WTC11 (cell line): ENCODE data around the gene ATG2B. TPM values are rescaled to one million over a fixed set of nuclear protein-coding genes. Genes with fewer than 3 reads are reported as not detected.

Experiments used
- ATAC-seq: fragments of 200-7000 bp; cut with Tn5 transposase; 2 replicates; pipeline ENCODE4 v1.10.0; 2021; ENCODE audit warnings: mild to moderate bottlenecking, moderate library complexity
- CTCF ChIA-PET: fragments of 300-600 bp; sonication (Branson Sonifier 250); formaldehyde crosslinking; loops from one replicate; lab custom pipeline; 2021; ENCODE audit warnings: antibody characterized with exemption; lab: Charles Lee
- POLR2A ChIA-PET: fragments of 350-600 bp; sonication (Branson Sonifier 250); formaldehyde crosslinking; loops from one replicate; lab custom pipeline; 2021; ENCODE audit warnings: antibody characterized with exemption; lab: Charles Lee
- DNase-seq: peaks from one replicate; pipeline ENCODE4 v3.0.0; 2021; ENCODE audit warnings: low spot score
- H3K27ac Mint-ChIP-seq: 2 replicates; pipeline ENCODE4 v1.8.0; 2021; ENCODE audit warnings: mixed read lengths
- H3K27me3 Mint-ChIP-seq: 2 replicates; pipeline ENCODE4 v1.8.0; 2021; ENCODE audit warnings: low read depth, mild to moderate bottlenecking, moderate library complexity, mixed read lengths
- H3K36me3 Mint-ChIP-seq: 2 replicates; pipeline ENCODE4 v1.8.0; 2021; ENCODE audit warnings: mixed read lengths
- H3K4me1 Mint-ChIP-seq: 2 replicates; pipeline ENCODE4 v1.8.0; 2022; ENCODE audit warnings: mixed read lengths
- H3K4me3 Mint-ChIP-seq: 2 replicates; pipeline ENCODE4 v1.8.0; 2021; ENCODE audit warnings: mild to moderate bottlenecking, moderate library complexity, mixed read lengths
- H3K9me3 Mint-ChIP-seq: 2 replicates; pipeline ENCODE4 v1.8.0; 2021; ENCODE audit warnings: mixed read lengths
- AFF4 ChIP-seq: sonication (generic); formaldehyde crosslinking; IDR thresholded peaks from 2 replicates; pipeline ENCODE4 v1.8.1; 2023; ENCODE audit warnings: mild to moderate bottlenecking, missing genetic modification reagents, borderline replicate concordance
- ATF3 ChIP-seq: sonication (generic); formaldehyde crosslinking; conservative IDR thresholded peaks from 2 replicates; pipeline ENCODE4 v1.8.1; 2022; ENCODE audit warnings: mild to moderate bottlenecking, missing genetic modification reagents
- CDX4 ChIP-seq: fragments of 250-450 bp; sonication (Bioruptor Pico); IDR thresholded peaks from 2 replicates; pipeline ENCODE4 v1.9.0; 2021; ENCODE audit warnings: moderate library complexity, mild to moderate bottlenecking, inconsistent platforms, borderline replicate concordance
- CREM ChIP-seq: sonication (generic); formaldehyde crosslinking; IDR thresholded peaks from 2 replicates; pipeline ENCODE4 v1.8.1; 2022; ENCODE audit warnings: mild to moderate bottlenecking, missing genetic modification reagents, moderate library complexity
- ESRRA ChIP-seq: sonication (generic); formaldehyde crosslinking; IDR thresholded peaks from 2 replicates; pipeline ENCODE4 v1.8.1; 2022; ENCODE audit warnings: mild to moderate bottlenecking, missing genetic modification reagents, borderline replicate concordance
- FOXK1 ChIP-seq: sonication (generic); formaldehyde crosslinking; IDR thresholded peaks from 2 replicates; pipeline ENCODE4 v1.8.0; 2022; ENCODE audit warnings: mild to moderate bottlenecking, moderate library complexity, missing genetic modification reagents
- FOXP1 ChIP-seq: sonication (generic); formaldehyde crosslinking; IDR thresholded peaks from 2 replicates; pipeline ENCODE4 v1.8.0; 2022; ENCODE audit warnings: missing genetic modification reagents, mild to moderate bottlenecking, moderate library complexity, borderline replicate concordance
- FOXP4 ChIP-seq: sonication (generic); formaldehyde crosslinking; IDR thresholded peaks from 2 replicates; pipeline ENCODE4 v1.8.0; 2022; ENCODE audit warnings: mild to moderate bottlenecking, missing genetic modification reagents
- GRHL2 ChIP-seq: fragments of 250-450 bp; sonication (Bioruptor Pico); IDR thresholded peaks from 2 replicates; pipeline ENCODE4 v1.8.0; 2022; ENCODE audit warnings: mild to moderate bottlenecking, moderate library complexity; ENCODE audit not compliant: insufficient replicate concordance, severe bottlenecking
- TEAD4 ChIP-seq: sonication (generic); formaldehyde crosslinking; IDR thresholded peaks from 2 replicates; pipeline ENCODE4 v1.8.0; 2022; ENCODE audit warnings: mild to moderate bottlenecking, missing genetic modification reagents
- USF1 ChIP-seq: sonication (generic); formaldehyde crosslinking; IDR thresholded peaks from 2 replicates; pipeline ENCODE4 v1.8.0; 2022; ENCODE audit warnings: mild to moderate bottlenecking, missing genetic modification reagents
- USF2 ChIP-seq: sonication (generic); formaldehyde crosslinking; IDR thresholded peaks from 2 replicates; pipeline ENCODE4 v1.8.1; 2023; ENCODE audit warnings: mild to moderate bottlenecking, missing genetic modification reagents, moderate library complexity
- ZBTB43 ChIP-seq: sonication (generic); formaldehyde crosslinking; IDR thresholded peaks from 2 replicates; pipeline ENCODE4 v1.8.1; 2023; ENCODE audit warnings: mild to moderate bottlenecking, missing genetic modification reagents
- ZNF396 ChIP-seq: fragments of 250-450 bp; sonication (Bioruptor Pico); IDR thresholded peaks from 2 replicates; pipeline ENCODE4 v1.8.0; 2021; ENCODE audit warnings: mild to moderate bottlenecking, moderate library complexity, borderline replicate concordance
- ZNF532 ChIP-seq: fragments of 250-450 bp; sonication (Bioruptor Pico); IDR thresholded peaks from 2 replicates; pipeline ENCODE4 v1.9.0; 2021; ENCODE audit warnings: mild to moderate bottlenecking, borderline replicate concordance
- total RNA-seq: library from RNA; stranded (reverse); gene quantifications from 3 replicates; pipeline ENCODE4 v1.2.3, GENCODE V29; 2021

Gene ATG2B
- total RNA-seq, 1 experiment from 2014 or later: 10.3 TPM

GRCh38 chr14:96247031-96247430, 116.1 kb downstream of the ATG2B start:
- ChIA-PET POLR2A (no interaction called here), CTCF (interaction anchor here (0.7 kb wide), 1 partner anchor 21 kb away, joined by 3 read pairs; no protein-coding TSS in a partner anchor)
- peaks cover 33% of the 10 kb centered on the region for H3K9me3 Mint-ChIP-seq
- peaks cover 15% of the 10 kb centered on the region for H3K4me1 Mint-ChIP-seq
- ATAC-seq: no peak
- H3K36me3 Mint-ChIP-seq: peaks cover 6% of the 10 kb centered on the region; the same call in 1 of the 2 replicates
- H3K27ac Mint-ChIP-seq: no peak overlapping the region
- no peak overlapping the region for H3K4me3 Mint-ChIP-seq
- TF ChIP-seq USF2 (CRISPR knock-in tag): no peak
- TF ChIP-seq ZNF532 (CRISPR knock-in tag): no peak
- no peak for TF ChIP-seq ZNF396 (CRISPR knock-in tag)
- no peak for TF ChIP-seq USF1 (CRISPR knock-in tag)
- no peak for TF ChIP-seq ESRRA (CRISPR knock-in tag)
- TF ChIP-seq FOXK1 (CRISPR knock-in tag): no peak
- H3K27me3 Mint-ChIP-seq: no peaks in the 10 kb centered on the region; the same call in 1 of the 2 replicates
- no peak for DNase-seq

- CTCF ChIA-PET: no interaction called here
- TF ChIP-seq USF2 (CRISPR knock-in tag) (no peak), ATF3 (CRISPR knock-in tag) (no peak), CREM (no peak), TEAD4 (no peak), AFF4 (no peak), ZBTB43 (CRISPR knock-in tag) (no peak), CDX4 (CRISPR knock-in tag) (no peak), FOXP4 (CRISPR knock-in tag) (no peak), GRHL2 (no peak), FOXP1 (CRISPR knock-in tag) (no peak)
Measured at GRCh38 chr14:96246539-96246847, 116.6 kb downstream of the ATG2B start.

More at GRCh38 chr14:96246539-96246847, 116.6 kb downstream of the ATG2B start:
- Mint-ChIP-seq H3K36me3 (peaks cover 9% of the 10 kb centered on the region; the same call in 1 of the 2 replicates), H3K27me3 (no peaks in the 10 kb centered on the region; the same call in 1 of the 2 replicates), H3K9me3 (peaks cover 38% of the 10 kb centered on the region), H3K27ac (no peak overlapping the region), H3K4me1 (peaks cover 13% of the 10 kb centered on the region), H3K4me3 (no peak overlapping the region)
- DNase-seq (no peak), ATAC-seq (no peak)
- POLR2A ChIA-PET: no interaction called here
